NB4 (cell line): ENCODE data around the gene RBFOX1.

ENCODE experiments used
- CTCF ChIP-seq: IDR thresholded peaks from one replicate; pipeline ENCODE4 v1.5.1; 2012; ENCODE audit warnings: low read depth, low read length
- POLR2A ChIP-seq: IDR thresholded peaks from 2 replicates; pipeline ENCODE4 v1.6.1; 2011; ENCODE audit warnings: mild to moderate bottlenecking; ENCODE audit not compliant: insufficient read length; ENCODE audit errors: extremely low read depth

- no peak for TF ChIP-seq CTCF
- TF ChIP-seq POLR2A, result no peak
These were observed 246.8 kb downstream of the RBFOX1 start for GRCh38 chr16:7579454-7579853.
